Activated gamma-delta T cell treated with Interleukin-2 at 50 U/mL for 16 hours (primary cell): ENCODE measurements around the gene MIA3.
"Not testable (repeated sequence)": the region's sequence is repeated elsewhere in the genome, so short reads cannot be mapped to it uniquely, and the experiment has no call there.

Experiments used
- DNase-seq: peaks from one replicate; pipeline ENCODE4 v3.0.0-alpha.2; 2020

Gene MIA3

GRCh38 chr1:222665964-222666363 is 48.1 kb downstream of the MIA3 start:
- no peak for DNase-seq

GRCh38 chr1:222668184-222668583 is 50.3 kb downstream of the MIA3 start:
- DNase-seq, result not testable (repeated sequence)

- not testable (repeated sequence) for DNase-seq
These were observed 51.2 kb downstream of the MIA3 start for GRCh38 chr1:222669107-222669506.

- DNase-seq, result no peak
These were observed 52.2 kb downstream of the MIA3 start for GRCh38 chr1:222670110-222670509.

GRCh38 chr1:222680080-222680479 is 62.2 kb downstream of the MIA3 start:
- DNase-seq, result no peak

DNA sequence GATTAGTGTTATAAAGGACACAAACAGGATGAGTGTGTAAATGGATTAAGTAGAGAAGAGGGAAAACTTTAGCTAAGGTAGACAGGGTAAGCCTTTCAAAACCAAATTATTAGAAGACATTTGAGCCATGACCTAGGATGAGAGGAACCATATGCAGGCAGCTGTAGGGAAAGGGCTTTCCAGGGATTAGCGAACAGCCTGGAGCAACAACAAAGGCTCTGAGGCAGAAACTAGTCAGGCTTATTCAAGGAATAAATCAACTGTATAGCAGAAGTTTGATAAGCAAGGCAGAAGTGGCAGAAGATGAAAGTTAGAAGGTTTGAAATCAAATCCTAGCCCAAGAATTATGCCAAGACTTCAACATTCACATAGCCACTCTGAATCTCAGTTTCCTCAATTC is 73.1 kb downstream of the MIA3 start:
- DNase-seq, result no peak

- DNase-seq, result no peak
These were observed 77.0 kb downstream of the MIA3 start for GRCh38 chr1:222694927-222695326.

DNA sequence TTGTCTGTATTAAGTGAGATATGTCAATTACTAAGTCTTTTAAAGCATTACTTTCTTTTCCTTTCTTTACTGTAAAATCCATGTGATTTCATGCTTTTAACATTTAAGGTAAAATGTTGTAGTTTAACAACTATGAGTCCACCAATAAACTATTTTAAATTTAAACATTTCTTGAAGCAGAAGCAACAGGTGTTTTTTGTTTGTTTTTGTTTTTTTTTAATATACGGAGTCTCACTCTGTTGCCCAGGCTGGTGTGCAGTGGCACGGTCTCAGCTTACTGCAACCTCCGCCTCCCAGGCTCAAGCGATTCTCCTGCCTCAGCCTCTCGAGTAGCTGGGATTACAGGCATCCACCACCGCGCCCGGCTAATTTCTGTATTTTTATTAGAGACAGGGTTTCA is 78.8 kb downstream of the MIA3 start:
- DNase-seq, result no peak

DNA sequence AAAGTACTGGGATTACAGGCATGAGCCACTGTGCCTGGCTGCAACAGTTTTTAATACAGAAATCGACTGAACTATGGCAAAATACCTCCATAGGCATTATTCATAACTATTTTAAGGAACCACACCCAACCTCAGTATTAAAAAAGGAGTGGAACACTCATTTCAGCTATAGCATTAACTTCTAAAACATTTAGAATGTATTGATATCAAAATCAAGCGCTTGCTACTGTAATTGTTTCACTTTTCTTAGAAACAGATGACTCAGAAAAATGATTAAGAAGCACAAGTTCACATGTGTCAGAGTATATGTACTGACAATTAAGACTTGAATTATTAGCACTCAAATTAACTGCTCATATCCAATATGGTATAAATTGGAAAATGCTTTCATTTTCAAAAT is 79.3 kb downstream of the MIA3 start:
- no peak for DNase-seq

- DNase-seq, result no peak
These were observed 79.9 kb downstream of the MIA3 start for GRCh38 chr1:222697826-222698225.

DNA sequence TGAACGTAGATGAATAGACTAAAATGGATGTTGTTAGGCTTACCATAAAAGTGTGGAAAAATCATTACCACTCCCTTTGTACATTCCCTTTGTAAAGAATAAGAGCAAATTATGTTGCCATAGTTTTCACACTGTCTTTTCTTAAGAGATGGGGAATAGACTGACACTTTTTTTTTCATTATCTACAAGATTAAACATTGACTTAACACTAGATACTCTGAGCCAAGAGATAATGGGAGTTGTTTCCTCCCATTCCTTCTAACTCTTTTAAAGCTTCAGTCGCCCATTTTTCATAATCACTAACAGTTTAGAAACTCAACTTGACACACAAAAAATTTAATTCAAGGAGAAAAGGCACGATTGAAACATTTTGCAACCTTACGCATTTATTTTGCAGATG is 84.3 kb downstream of the MIA3 start:
- DNase-seq, result no peak

GRCh38 chr1:222704260-222704659 is 86.4 kb downstream of the MIA3 start:
- DNase-seq, result no peak

GRCh38 chr1:222706815-222707214 is 88.9 kb downstream of the MIA3 start:
- no peak for DNase-seq

GRCh38 chr1:222709700-222710153 is 91.8 kb downstream of the MIA3 start:
- no peak for DNase-seq

DNA sequence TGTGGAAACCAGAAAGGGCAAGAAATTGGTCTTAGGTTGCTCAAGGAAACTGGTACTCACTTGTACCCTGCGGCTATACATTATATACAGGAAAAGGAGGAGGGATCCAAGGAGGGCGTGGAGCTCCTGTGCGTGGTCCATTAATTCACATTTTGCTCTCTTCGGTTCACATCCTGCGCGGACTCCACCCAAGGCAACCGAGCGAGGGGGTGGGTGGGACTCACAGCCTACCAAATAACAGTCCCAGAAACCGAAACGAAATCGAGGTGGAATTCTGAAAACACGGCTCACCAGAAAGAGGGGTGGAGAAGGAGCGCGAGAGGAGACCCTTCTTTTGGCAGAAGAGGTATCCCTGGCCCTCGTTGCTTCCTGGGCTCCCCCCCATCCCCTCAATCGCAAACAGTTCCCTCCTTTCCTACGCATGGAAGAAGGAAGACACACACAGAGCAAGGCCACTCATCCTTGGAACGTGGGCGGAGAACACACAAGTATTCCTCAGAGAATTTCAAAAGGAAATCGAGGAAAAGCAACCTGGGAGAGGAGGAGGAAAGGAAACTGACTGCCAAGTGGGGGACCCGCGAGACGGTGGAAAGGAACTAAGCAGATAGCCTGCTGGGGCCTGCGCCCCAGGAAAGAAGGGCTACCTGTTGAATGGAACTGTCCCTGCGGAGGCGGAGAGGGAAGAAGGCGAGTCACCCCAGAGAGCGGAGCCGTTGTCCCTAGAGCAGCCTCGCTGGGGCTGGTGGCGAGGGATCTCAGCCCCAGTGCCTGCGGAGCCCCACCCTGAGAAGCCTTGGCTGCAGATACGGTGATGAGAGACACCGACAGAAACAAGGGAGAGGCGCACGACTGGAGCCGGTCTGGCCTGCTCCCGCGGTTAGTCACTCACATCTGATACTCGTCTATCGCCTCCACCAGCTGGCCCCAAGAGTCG is 93.7 kb downstream of the MIA3 start:
- DNase-seq, result peak; percentile 54

DNA sequence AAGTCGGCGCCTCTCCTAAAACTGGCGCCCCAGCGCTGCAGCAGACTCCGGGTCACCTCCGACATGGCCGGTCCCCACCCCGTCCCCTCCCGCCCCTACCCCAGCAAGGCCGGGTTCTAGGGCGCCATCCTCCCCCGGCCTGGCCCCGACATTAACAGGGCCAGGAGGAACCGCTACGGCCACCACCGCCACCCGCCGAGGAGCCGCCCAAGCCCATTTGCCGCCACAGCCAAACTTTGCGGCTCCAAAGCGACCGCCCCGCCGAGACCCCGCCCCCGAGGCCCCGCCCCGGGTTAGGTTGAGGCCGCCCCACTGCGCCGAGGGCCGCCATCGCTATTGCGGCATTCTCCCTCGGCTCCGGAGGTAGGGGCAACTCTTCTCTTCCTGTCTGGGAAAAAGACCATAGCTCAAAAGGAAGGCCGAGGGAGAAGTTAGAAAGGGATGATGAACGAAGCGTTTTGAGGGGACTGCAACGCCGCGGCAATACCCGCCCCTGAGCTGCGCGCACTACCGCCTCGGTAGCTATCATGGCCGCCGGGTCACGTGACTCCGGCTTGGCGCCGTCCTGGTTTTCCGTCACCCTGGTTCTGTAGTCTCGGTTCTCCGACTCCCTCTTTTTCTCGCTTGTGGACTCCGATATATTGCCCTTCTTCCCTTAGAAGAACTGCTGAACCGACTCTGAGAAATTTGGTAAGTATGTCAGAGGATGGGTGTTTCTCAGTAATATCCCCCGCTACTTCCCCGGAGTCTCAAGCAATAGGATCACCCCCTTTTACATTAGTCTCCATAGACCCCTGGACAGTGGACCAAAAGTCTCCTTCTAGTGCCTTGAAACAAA is 94.6 kb downstream of the MIA3 start, which contains the start of the genes AIDA and BROX:
TSS of gene AIDA (minus strand) at position 239 of the 838 bp plus-strand sequence. CDS start at position 65, 174 bp downstream.
TSS of gene BROX (plus strand) at position 312 of the 838 bp plus-strand sequence. CDS start 3,136 bp downstream, outside the sequence.
- peak; percentile 97 for DNase-seq

DNA sequence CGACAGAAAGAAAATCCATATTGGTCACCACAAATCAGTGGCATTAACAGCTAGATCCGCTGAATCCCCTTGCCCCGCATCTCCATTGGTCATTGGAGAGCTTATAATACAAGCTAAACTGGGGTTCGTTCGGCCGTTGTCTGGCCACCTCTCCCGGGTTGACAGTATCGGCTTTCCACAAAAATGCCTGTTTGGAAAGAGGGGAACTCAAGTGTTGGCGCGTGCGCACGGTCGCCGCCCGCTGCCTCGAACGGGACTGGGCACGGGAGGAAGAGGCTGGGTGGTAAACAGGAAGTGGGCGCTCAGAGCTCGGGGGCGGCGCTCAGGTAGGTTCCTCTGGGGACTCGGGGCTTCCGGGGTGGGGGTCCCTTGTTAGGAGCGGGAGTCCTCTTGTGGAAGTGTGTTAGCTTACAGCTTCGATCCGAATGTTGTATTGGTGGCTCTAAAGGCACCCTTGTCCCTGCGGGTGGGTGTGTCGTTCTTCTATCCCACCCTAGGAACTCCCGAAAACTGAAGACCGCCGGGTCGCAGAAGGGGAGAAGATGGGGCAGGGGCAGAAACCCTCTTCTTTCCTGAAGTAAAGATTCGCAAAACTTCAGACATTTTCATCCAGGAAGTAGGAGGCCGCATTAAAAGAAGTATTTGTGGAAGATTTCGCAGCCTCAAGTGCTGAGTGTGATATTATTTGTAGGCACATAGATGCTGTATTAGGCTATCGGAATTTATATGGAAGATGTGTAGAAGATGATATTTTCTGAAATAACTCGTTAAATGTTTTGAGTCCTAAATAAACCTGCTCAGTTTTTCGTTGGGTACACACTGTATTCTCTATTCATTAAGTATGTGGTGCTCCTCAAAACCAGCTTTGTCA is 95.4 kb downstream of the MIA3 start:
- peak; percentile 94 for DNase-seq

GRCh38 chr1:222716393-222716792 is 98.5 kb downstream of the MIA3 start:
- no peak for DNase-seq
